Activated CD8-positive, alpha-beta memory T cell treated with anti-CD3 and anti-CD28 coated beads, Interleukin-2, amount 50 U/mL, for 1 hour (primary cell): ENCODE results near the gene OGA.

ENCODE experiments used
- DNase-seq: peaks from one replicate; pipeline ENCODE4 v3.0.0-alpha.2; 2020; ENCODE audit errors: extremely low read depth

The OGA gene

DNA sequence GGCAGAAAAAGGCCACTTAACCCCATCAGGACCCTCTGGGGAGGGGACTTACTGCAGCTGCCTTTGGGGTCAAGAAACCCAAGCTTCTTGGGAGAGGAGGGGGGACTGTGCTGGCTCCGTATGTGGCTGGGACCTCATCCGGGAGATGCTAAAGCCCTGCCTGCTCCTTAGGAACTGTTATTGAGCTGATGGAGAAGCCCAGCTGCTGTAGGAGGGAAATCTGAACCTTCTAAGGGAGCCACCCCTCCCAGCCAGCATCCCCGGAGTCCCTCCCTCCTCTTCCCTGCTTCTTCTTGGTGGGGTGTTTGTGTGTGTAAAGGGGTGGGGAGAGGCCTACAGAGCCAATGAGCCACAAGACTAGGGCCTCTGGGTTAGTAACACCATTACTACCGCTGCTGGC is 17.1 kb upstream of the OGA start:
- DNase-seq = no peak

DNA sequence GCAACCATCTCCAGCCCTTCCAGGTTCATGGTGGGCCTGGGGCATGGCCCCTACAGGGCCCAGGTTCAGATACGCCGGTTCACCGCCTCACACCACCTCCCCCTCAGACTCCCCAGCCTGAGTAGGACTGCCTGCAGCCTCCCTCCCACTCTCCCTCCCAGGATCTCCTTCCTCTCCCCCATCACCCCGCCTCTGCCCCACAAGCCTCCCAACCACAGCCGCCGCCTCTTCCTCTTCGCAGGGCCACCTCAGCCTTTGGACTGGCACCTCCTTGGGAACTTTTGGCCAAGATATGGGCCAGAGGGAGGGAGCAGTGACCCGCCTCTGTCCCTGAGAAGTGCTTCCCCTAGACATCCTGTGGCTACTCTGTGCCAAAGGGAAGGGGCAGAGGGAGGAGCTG is 16.1 kb upstream of the OGA start:
- no peak for DNase-seq

DNA sequence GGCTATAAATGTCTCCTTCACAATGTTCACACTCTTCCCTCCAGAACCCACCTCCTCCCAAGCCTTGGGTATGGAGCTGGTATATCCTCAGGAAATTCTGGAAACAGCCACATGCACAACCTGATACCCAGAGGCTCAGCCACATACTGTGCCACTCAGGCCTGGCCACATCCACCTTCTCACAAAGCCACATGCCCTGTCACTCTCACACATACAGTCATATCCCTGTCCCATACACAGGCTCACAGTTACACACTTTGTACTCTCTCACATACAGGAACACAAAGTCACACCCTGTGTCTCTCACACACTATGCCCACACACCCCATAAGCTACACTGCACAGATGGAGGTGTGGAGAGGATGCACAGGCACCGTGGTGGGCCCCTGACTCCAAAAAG is 15.2 kb upstream of the OGA start:
- no peak for DNase-seq

DNA sequence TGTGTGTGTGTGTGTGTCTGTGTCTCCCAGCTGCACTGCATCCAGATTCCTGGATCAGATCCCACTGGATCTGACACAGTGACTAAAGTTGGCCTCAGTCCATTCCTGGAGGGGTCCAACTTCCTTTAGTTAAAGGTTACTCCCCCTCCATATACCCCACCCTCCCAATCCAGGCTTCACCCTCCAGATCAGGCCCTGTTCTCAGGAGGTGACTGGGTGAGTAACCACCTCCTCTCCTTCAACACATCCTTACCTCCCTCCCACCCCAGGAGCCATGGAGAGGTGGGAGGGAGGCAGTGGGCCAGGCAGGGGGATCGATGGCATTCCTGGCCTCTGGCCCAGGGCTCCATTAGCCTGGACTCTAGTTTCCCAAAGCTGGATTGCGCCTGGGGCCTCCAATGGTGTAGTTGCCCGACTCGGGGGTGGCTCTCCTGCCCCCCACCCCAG is 14.1 kb upstream of the OGA start:
- no peak for DNase-seq

DNA sequence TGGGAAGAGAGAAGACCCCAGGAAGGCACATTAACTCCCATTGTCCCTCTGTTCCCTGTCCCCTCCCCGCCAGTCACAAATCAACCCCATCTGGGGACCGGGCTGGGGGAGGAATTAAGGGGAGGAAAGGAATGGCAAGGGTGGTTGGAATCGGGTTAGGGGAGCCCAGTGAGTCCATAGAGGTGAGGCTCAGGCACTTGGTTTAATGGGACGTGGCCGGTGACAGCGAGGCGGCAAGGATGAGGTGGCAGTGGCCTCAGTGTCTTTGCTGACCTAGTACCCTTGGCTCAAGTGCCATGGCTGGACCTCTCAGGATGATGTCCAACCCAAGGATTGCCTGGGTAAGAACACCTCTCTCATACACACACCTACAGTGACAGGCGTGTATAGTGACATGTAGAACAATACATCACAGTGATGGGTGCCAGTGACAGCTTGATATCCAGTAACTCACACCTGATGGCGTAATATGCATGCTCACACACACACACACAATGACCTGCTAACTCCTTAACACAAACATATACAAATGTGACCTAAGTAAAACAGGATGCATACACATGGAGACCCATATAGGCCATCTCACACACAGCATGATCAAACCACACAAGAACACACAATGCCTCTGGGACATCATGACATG is 13.0 kb upstream of the OGA start:
- no peak for DNase-seq

DNA sequence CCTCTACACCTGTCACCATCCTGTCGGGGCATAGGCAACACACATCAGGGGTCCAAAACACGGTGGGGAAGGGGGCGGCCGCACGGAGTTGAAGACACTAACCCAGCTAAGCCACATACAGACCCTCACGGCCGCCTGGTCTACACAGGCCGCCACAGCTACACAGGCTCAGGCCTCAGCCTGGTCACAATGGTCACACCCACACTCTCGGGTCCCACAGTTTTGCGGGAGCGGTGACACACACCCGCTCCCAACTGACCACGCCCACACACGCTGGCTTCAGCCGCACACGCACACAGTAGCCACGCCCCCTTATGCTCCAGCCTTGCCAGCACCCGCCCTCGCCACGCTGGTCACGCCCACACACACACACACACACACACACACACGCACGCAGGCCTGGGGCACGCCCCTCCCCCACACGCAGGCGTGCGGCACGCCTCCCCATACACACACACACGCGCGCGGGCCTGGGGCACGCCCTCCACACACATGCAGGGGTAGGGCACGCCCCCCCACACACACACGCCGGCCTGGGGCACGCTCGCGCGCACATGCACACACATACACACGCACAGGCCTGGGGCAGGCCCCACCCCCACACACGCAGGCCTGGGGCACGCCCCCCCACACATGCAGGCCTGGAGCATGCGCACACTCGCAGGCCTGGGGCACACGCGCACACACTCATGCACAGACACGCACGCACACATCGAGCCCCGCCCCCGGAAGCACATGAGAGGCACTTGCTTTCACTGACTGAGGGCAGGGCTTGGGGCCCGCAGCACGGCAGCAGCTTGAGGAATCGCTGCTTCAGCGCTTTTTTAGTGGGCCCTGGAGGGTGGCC is 12.3 kb upstream of the OGA start:
- peak; percentile 95 for DNase-seq

DNA sequence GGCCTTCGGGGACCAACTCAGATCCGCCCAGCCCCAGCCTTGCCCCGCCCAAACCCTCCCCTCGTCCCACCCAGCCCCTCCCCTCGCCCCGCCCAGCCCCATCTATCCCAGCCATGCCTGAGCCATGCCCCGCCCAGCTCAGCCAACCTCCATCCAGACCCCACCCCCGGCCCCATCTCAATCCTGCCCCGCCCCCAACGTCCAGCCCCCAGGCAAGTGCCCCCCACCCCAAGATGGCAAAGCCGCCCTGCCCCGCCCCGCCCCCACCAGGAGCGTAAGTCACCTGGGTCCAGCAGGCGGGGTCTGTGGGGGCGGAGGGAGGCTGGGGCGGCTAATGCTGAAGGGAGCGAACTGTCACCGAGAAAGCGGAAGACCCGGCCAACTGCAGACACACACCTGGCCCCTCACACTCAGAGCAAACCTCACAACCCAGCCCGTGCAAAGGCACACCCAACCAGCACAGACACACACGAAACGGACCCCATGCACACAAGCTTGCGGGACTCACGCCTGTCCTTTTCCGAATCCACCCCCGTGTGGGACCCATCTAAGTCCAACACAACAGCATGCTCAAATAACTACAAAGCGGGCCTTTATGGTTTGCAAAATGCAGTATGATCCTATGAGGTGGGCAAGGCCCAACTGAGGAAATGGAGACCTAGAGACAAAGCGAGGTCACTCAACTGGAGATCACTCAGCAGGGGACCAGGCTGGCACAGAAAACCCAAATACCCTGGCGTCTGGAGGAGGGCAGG is 11.5 kb upstream of the OGA start:
- DNase-seq = no peak

DNA sequence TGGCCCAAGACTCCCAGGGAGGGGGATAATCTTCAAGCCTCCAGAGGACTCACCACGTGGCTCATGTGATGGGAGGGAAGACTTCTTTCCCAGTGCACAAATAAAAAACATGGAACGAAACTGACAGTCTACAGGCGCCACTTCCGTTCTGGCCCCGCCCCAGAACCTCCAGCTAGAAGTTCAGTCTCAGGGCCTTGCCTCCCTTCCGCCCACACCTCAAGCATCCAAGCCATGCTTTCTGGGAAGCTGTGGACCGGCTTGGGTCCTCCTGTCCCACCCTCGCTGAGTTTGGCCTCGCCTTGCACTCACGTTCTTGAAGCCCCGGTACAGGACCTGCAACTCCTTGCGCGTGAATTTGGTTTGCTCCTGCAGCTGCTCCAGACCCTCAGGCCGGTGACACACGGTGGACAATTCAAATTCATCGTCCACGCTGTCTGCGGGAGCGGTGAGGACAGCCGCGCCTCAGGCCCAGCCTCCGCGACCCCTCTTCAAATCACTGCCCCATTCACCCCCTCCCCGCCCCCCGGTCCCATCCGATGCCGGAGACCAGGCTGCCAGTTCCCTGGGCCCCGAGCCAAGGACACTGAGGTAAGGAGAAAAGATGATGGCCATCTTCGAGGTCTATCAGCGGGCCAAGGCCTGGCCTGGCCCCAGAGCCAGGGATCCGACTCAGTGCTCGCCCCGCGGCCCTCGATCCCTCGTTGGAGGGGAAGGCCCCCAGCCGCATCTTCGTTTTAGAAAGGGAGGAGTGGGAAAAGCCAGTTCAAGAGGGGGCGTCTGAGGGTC is 10.7 kb upstream of the OGA start:
- DNase-seq = no peak

DNA sequence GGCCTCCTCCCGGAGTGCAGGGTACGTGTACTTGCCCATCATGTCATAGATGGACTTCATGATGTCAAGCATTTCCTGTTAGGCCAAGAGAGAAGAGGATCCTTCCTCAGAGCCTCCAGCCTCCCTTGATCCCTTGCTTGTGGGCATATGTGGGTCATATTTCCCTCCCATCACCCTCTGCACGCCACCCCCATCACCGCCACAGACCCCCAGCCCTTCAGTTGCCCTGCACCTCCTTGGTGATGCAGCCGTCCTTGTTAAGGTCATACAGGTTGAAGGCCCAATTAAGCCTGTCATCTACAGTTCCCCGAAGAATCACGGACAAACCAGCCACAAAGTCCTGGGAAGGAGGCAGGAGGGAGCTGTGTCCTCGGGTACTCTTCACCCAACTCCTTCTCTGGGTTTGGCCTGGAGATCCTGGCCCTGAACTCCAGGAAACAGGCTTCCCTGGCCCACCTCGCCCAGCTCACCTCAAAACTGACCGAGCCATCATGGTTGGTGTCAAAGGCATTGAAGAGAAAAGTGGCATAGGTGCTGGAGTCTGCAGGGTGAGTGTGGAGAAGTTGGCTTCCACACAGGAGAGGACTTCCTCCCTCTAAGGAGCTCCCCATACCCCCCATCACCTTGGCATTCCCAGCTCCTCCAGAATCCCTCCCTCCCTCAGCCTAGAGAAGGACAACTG is 9.8 kb upstream of the OGA start:
- DNase-seq = no peak

DNA sequence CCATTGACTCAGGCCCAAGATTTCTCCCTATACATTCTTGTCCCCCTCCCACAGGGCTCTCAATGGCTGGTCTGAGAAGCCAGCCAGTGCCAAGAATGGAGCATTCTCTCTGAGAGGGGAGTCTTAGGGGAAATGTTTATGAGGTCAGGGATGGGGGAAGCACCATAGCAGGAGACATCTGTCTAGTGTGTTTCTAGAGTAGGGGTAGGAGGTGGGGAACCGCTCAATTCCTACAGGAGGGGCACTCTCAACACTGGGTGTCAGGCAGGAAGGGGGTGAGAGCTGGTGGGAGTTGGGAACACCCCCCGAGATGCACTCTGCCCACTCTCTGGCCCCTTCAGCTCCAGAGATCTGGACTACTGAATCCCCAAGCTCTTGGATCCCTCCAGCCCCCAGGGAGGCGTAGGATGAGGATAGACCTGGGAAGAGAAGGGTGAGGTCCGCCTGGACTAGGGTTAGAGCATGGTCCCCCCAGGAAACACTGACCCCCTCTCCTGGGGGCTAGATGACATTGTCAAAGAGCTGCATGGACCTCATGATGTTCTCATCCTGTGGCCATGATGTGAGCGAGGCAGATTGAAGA is 8.7 kb upstream of the OGA start:
- no peak for DNase-seq

DNA sequence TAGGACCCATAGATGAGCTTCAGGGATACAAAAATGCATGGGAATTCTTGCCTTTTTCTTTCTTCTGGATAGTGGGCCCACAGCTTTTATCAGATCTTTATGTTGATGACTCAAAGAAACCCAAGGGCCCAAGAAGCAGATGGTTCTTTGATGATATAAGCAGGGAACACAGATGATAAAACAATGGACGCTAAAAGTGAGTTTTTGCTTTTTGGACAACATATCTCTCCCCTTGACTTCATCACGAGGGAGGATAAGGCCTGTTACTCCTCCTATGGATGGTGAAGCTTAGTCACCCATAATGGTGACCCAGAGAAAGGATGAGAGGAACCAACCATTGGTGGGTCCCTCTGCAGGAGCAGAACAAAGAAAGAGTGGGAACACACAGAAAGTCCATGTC is 6.5 kb upstream of the OGA start:
- DNase-seq = no peak

DNA sequence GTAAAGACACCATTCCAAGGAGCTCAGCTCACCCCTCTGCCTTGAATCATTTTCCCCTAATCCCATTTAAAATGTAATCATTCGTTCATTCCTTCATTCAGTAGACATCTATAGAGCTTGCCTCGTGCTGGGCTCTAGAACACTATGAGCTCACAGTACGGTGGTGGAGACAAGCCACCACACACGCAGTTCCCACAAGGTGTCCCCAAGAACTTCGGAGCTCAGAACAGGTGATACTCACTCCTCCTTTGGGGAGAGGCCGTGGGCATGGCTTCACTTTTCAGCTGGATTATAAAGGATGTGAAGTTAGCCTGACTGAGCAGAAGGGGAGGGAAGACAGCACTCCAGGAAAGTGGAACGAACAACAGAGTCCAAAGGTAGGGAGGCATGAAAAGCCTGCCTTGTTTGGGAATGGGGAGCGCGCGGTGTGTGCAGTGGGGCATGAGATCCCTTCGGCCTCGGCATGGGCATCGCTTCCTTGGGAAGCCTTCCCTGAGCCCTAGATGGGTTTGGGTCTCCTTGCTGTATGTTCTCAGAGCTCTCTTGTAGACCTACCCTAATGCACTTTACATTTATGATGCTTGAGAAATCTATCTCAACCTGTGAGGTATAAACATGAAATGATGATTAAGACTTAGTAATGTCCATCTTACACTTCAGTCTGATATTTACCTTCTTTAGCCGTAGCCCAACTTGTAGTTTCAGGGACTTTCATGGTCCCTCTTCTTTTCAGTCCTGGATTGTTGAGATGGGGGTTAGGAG is 809 bp upstream of the OGA start:
- DNase-seq = no peak

DNA sequence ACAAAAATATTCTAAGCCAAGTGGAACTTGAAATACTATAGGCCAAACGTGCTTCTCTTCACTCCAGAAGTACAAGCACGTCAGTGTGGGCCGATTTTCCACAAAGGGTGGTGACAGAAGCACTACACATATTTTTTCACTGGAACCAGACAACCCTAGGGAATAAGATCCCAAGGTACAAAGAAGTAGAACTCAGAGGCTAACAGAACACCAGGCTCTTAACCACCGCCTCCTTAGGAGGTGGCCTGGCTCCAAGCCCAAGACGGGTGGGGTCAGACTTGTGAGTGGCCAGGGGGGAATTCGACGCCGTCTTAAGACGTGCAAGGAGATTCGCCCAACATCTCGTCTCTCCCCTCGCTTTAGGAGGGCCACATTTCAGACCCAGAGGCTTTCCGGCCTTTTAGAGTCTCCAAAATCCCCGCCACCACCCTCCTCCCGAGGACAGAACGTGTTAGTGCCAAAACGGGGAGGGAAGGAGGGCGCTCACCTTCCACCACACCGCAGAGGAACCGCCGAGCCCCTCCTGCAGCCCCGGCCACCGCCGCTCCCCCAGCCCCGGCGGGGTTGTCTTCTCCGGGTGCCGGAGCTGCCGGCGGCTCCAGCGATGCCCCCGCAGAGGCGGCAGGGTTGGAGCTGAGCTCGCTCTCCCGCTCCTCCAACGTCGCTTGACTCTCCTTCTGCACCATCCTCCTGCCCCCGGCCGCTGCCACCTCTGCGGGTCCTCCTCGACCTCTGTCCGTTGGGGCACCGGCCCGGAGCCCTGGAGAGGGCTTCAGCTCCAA is 716 bp downstream of the OGA start:
- no peak for DNase-seq

DNA sequence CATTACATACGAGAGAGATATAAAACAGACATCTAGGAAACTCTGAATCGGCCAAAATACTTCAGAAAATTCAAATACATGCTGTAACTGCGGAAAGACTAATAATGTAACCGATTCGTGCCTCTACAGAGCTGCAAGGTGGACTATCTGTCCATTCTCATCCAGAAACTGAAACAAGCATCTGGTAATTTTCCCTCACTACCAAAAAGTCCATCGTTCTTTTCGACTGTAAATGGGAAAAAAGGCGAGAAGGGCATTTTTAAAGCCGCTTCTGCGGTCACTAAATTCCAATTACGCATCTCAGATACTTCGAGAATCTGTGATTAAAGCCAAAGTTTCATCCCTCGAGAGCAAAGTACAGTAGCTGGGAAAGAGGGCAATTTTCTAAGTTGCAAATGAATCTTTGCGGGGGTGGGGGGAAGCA is 1.3 kb downstream of the OGA start:
- DNase-seq = no peak

DNA sequence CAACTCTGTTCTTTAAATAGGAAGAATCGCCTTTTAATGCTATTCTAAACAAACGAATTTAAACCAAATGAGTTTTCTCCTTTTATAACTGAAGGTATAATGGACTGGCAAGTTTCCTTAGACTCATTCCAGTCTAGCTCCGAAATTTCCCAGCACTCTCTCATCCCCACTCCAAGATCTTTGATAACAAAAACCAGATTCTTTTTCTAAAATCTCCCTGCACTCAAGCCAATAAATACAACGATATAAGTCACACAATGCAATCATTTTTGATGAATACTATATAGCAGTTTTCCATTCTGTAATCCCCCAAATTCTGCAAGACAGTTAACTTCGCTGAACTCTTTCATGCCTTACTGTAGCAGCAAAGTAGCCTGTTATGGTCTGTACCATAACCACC is 1.9 kb downstream of the OGA start:
- DNase-seq = no peak

DNA sequence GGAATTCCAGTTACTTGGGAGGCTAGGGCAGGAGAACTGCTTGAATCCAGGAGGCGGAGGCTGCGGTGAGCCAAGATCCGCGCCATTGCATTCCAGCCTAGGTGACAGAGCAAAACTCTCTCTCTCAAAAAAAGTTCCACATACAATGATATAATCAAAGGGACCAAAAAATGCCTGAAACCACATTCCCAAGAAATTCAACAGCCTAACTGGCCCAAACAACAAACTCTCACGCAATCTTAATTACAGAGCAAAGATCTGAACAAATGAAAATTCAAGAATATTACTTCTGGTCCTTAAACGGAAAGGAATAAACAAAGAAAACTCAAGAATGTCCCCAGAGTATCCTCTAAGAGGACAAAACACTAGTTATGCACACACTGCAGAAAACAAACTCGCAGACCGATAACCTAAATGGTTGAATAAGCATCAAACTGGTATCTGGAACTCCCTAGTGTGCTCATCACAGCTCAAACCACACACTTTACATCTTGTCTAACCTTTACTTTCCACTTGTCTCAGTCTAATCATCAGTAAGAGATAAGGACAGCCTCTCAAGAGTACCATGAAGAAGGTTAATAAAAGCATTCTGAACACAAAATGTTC is 3.7 kb downstream of the OGA start:
- no peak for DNase-seq

DNA sequence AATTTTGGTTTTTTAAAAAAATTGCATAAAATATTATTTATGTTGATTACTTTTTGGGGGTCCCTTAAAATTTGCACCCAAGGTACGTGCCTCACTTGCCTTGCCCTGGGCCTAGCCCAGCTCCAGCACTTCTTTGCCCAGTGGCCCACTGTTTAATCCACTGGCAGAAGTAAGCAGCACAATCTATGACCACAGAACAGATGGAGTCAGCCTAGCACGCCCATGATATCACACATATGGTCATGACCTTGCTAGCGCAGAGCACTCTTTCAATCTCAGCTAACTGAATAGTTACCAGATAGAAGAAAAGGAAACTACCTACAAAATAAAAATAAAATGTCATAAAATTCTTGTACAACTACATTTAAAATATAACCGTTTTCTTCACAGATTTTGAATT is 5.6 kb downstream of the OGA start:
- no peak for DNase-seq

DNA sequence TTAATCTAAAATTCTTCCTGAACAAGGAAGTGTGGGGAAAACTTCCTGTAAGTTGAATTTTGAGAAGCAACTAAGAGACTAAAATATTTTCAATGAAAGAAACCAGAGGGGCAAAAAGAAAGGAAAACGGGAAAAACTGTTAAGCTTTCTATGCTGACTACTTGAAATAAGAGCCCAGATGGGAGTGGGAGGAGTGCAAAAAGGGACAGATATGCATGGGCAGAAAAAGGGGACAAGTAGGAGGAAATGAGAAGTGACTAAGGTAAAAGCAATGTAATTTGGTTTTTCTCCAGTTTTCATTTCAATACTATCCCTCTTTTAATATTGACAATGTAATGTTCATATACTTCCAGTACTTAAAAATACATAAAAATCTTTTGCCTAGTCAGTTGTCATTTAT is 11.1 kb downstream of the OGA start:
- no peak for DNase-seq

DNA sequence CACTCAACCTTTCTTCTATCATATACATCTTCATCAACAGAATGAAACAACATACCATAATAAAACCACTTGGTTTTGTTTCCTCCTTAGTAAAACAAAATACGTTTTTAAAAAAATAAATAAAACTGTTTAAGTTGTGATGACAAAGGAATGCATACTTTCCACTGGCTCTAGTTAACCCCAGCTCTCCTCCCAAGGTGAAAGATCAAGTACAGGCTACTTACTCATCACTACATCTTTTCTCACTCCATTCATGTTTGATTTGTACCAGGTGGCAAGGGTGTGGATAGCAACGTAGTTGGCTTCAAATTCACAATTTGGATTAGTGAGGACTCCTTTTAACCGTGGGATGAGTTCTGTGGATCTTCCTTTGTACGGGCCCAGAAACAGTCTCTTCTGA is 14.7 kb downstream of the OGA start:
- DNase-seq = no peak
